ENCODE data around the gene RRAS. TPM values are rescaled to one million over a fixed set of nuclear protein-coding genes. Genes with fewer than 3 reads are reported as not detected.

The RRAS gene
- 6.8 and 9.3 TPM in 2 replicates for total RNA-seq

DNA sequence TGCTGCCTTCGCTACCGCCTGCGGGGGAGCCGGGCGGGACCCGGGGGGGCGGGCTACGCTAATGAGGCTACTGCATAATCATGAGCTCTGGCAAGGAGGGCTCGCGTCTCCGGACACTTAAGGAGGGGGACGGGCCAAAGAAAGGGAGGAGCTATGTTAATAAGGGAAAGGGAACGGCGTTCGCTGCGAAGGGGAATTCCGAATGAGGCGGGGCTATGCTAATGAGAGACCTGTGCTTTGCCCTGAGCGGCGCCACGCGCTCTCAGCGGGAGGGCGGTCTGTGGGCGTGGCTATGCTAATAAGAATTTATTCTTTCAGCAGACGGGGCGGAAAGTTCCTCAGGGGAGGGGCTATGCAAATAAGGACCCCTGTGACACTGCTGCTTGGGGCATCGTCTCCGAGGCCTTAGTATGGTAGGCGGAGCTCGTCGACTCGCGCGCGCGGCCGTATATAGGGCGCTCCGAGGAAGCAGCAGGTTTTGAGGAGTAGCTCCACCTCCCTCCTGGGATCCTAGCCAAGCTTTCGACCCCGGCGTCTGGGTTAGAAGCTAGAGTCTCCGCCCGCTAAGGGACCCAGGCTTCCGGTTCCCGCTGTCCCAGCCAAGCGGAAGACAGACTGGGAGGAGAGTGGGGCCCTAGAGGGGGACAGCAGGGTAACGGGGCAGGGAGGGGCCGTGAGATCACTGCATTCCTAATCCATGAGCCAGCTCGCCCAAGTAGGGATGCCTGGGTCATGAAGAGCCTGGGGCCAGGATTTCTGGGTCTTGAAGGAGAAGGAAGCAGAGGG is at the start of gene RRAS:
Gene RRAS, minus strand, starts transcription at position 31 of the 786 bp plus-strand sequence. CDS start 45 bp downstream, outside the sequence.
- intact Hi-C loops (cut with micrococcal nuclease) = loop anchor here (1.0 to 2.0 kb wide), 5 partner anchors 47 to 210 kb away; partner anchors contain the start of genes ALDH16A1, NOSIP and PTOV1

DNA sequence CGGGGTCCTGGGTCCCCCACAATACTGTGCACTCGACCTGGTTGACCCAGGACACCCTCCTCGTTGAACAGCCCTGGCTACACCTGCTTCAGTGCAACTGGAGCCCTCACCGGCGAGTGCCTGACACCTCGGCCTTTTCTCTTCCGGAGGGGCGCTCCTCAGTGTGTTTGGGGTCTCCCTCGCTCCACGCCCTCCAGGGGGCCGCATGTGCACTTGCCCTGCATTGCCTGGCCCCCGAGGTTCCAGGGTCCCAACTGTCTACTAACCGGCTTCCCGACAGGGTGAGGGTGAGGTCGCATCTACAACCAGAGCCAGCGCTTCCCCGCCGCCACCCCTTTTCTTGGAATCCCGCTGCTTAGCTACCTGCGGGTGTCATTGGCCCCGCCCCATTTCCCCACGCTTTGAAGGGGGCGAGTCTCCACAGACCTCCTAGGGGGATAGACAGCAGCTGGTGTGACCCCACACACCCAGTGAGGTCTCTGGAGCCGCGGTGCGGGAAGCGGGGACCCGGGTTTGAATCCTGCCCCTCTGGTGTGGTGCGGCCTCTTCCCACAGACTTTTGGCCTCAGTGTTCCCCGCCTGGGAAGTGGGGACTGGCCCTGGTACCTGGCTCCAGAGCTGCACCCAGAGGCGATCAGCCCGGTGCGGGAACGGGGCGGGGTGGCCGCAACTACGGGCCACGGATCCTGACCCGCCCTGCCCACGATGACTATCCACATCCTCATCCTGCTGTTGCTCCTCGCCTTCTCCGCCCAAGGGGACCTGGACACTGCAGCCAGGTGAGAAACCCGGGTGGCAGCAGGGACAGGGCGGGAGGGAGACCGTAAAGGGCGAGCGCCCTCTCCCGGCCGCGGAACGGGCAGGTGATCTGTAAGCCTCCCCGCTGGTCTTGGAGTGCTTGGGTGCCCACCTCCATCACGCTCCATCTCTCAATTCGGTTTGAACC is 49.5 kb upstream of the RRAS start, which contains the start of gene ADM5:
Gene ADM5, plus strand, starts transcription at position 462 of the 946 bp plus-strand sequence. Its CDS starts 244 bp downstream, at position 706.
- intact Hi-C loops (cut with micrococcal nuclease) = no loop called here

DNA sequence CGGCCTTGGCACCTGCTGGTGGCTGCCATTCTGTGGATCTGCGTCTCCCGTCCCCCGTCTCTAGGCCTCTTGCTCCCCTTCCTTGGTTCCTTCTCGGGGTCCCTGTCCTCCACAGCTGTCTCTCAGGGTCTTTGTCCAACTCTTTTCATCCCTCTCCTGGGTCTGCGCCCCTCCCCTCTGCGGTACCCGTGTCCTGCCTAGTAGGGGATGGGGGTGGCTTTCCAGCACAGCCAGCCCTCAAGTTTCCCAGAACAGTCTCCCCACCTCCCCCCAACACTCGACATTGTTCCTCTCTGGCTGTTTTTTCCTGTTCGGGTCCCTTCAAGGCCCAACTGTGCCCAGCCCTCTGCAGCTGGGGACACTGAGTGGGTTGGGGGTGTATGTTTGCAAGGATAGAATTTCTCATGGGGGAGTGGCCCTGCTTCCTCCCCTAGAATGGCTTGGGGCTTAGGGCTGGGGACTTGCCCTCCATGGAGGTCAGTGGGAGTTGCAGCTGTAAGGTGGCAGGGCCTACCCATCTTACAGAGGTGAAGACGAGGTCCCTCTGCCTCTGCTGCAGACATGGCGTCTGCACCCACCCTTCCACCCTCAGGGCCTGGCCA is 48.7 kb upstream of the RRAS start:
- intact Hi-C loops (cut with micrococcal nuclease) = no loop called here

DNA sequence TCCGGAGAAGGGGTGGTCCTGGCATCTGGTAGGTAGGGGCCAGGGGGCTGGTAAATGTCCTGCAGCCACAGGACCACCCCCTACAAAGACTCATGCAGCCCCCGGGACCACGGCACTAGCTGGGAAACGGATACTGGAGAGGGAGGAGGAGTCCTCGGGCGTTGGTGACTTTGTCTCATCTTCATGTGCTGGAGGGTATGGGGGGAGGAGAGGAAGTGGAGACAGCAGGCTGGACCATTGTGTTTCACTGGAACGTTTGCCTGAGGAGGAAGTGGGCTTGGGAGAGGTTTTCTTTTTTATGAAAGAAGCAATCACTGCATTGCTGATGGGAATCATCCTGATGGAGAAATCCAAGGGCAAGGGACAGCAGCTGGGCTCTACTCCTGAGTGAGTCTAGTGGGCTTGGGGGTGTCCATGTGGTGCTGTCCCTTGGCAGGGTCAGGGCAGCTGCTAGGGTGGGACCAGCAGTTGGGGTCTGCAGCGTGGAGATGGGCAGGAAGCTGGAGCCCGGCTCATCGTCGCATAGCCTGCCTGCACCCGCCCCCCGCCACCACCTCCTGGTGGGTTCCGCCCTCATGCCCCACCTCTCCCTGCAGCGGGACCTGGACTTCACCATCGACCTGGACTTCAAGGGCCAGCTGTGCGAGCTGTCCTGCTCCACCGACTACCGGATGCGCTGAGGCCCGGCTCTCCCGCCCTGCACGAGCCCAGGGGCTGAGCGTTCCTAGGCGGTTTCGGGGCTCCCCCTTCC is 47.8 kb upstream of the RRAS start:
- intact Hi-C loops (cut with micrococcal nuclease) = no loop called here

DNA sequence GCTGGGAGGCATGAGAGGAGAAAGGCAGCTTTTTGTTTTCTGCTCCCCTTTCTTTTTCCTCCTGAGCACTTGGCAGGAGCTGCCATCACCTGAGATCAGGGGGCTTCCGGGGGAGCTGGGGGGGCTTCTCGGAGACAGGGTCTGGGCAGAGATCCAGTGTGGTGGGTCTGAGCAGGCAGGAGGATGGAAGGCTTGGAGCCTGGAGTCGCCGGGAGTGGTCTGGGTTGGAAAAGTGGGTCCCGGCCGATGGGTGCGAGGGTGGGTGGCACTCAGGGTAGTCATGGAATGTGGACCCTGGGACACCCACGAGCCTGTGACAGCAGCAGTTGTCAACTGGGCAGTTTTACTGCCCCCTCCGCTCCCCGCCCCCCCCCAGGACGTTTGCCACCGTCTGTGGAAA is 47.2 kb upstream of the RRAS start:
- intact Hi-C loops (cut with micrococcal nuclease) = no loop called here

DNA sequence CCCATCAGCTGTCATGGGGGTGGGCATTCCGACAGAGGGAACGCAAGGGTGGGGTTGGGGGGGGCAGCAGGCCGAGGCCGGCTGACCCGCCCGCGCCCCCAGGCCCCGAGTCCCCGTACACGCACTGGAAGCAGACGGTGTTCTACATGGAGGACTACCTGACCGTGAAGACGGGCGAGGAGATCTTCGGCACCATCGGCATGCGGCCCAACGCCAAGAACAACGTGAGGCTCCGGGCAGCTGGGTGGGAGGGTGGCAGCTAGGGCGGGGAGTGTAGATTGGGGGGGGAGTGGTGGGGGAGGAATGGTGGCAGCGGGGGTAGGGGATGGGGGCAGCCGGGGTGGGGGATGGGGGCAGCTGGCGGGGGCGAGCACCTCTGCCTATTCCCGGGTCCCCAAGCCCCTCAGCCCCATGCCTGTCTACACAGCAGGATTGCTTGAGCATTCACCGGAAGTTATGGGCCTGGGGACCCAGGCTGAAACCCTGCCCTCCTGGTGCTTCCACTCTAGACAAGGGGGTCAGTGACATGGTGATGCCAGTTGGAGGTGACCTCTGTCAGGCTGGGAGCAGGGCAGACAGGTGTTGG is 46.7 kb upstream of the RRAS start:
- intact Hi-C loops (cut with micrococcal nuclease) = no loop called here

DNA sequence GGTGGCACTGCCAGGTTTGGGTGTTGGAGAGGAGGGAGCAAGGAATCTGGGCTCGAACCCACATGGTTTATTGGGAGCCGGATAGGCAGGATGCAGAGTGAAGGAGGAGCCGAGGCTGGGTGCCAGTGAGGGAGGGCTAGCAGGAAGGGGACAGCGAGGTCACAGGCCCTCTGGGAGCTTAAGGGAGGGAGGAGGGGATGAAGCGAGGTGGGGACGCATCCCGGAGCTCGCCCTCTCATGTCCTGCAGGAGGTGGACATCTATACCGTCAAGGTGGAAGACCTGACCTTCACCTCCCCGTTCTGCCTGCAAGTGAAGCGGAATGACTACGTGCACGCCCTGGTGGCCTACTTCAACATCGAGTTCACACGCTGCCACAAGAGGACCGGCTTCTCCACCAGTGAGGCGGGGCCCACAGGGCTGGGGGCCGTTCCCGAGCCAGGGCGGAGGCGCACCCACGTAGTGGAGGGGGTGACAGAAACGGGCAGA is 45.9 kb upstream of the RRAS start:
- intact Hi-C loops (cut with micrococcal nuclease) = no loop called here

DNA sequence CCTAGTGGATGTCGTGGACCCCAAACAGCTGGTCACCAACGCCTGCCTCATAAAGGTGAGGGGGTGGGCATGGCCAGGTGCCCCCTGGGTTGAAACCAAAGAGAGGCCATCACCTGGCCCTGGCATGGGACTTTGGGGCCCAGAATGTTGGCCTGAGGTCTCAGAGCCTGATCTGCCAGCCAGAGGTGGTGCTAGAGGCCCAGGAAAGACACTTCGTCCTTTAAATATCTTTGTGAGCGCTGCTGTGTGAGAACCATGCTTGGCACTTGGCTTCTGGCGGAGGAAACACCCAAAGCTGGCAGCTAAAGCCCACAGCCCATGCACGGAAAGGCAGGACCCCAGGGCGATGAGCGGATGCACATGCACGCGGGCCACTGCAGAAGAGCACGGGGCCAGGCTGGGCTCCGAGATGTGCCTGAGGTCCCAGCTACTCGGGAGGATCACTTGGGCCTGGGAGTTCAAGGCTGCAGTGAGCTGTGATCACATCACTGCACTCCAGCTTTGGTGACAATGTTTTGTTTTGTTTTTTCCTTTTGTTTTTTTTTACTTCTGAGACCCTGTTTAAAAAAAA is 45.1 kb upstream of the RRAS start:
- intact Hi-C loops (cut with micrococcal nuclease) = no loop called here

DNA sequence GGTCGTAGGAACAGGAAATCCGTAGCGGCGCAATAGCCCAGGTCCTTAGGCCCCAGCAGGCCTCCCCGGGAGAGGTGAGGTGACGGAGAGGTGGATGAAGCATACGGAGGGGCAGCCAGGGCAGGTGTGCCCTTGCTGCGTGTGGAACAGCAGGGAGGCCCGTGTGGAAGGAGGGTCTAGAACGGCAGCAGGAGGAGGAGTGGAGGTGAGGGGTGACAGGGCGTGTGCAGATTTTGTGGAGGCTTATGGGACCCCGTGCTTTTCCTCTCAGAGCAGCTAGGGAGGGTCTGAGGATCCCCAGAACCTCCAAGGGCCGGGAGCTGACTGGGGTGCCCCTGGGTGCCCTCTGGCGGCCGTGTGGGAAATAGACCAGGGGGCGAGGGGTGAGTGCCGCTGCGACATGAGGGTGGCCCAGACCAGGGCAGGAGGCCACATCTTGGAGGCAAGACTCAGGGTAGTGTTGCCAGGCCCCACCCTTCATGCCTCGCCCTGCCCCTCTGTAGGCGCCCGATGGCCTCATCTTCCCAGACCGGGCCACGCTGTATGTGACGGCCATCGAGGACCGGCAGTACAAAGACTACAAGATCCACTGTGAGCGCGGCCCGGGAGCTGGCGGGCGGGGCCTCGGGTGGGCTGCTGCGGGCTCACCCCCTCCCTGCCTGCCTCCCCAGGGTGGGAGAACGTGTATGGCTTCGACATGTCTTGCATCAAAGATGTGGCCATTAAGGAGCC is 44.5 kb upstream of the RRAS start:
- intact Hi-C loops (cut with micrococcal nuclease) = no loop called here

DNA sequence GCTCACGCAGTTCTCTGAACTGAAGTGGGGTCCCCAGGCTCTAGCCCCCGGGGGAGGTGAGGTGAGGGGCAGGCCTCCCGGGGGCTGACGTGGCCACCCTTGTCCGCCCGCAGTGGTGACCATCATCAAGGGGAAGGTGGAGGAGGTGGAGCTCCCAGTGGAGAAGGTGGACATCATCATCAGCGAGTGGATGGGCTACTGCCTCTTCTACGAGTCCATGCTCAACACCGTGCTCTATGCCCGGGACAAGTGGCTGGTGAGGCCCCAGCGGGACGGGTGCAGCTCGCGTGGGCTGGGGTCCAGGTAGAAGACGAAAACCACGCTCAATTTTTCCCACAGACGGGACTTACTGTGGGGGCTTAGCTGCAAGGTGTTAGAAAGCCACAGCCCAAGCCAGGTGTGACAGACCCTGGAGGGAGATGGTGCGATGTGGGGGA is 43.9 kb upstream of the RRAS start:
- intact Hi-C loops (cut with micrococcal nuclease) = no loop called here

DNA sequence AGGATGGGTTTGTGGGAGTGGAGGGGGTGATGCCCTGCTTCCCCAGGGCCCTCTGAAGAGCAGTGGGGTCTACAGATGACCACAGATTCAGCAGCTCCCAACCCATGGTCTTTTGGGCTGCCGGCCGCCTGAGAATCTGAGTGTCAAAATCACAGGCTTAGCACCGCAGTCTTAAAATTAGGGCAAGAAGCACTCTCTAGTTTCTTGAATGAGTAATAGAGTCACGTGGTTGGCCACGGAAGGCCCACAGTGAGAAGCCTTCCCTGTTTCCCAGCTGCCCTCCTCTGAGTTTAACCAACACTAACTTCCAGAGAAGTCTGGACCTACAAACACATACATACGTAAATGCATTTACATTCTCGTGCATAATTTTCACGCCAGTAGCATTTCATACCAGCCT is 42.3 kb upstream of the RRAS start:
- intact Hi-C loops (cut with micrococcal nuclease) = no loop called here

DNA sequence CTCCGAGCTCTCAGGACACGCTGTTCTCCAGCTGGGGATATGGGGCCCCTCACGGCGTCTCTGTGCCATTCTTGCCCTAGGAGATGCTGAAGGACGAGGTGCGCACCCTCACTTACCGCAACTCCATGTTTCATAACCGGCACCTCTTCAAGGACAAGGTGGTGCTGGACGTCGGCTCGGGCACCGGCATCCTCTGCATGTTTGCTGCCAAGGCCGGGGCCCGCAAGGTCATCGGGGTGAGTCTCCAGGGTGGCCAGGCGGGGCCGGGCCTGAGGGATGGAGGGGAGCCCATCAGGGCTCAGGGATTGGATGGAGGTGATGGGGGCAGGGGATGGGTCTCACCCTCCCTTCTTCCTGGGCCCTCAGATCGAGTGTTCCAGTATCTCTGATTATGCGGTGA is 41.9 kb upstream of the RRAS start:
- intact Hi-C loops (cut with micrococcal nuclease) = no loop called here

DNA sequence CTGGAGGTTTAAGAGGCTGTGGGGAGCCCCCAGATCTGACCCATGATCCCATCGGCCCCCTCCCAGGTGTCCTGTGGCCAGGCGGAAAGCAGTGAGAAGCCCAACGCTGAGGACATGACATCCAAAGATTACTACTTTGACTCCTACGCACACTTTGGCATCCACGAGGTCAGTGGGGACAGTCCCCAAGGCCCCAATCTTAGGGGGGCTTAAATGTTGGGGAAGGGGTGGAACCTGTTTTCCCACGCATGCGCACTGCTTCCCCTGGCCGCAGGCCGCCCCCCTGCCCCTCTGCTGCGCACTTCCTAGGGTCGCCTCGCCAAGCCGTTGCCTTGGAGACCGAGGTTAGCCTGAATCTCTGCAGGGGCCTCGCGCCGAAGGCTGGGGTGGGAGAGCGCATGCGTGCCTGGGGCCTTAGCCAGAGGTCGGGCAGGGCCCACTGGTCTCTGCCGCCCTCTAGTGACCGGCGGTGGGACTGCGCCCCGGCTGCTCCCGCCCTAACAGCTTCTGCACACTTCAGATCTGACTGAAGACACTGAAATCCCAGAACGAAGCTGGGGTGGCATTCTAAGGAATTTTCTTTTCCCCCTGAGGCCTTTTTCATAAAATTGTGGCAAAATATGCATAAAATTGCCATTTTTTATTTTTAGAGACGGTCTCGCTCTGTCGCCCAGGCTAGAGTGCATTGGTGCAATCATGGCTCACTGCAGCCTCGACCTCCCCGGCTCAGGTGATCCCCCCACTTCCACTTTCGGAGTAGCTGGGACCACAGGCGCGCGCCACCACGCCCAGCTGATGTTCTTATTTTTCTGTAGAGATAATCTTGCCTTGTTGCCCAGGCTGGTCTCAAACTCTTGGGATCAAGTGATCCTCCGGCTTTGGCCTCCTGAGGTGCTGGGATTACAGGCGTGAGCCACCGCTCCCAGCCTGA is 40.7 kb upstream of the RRAS start:
- intact Hi-C loops (cut with micrococcal nuclease) = no loop called here

DNA sequence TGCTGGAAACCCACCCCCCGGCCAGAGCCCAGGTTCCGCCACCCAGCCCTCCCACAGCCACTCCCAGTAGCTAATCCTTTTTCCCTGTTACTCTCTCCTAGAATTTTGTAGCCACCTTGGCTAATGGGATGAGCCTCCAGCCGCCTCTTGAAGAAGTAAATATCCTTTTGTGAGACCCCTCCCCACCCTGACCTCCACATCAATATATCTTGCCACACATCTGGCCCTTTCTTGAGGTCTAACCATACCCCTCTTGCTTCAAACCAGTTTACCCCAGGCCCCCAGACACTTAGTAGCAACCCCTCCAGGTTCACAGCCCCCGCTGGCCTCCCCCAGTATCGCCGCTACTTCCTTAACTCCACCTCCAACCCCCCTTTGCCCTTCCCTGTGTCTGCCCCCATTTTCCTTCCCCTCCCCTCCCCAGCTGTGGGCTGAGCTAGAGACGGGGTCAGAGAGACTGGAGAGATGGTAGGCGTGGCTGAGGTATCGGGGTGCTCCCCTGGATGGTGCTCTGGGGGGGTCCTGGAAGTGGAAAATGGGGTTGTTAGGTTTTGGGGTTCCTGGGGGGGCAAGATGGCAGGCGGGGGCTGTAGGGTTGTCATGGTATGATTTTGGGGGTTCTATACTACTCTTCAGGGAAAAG is 39.9 kb upstream of the RRAS start:
- intact Hi-C loops (cut with micrococcal nuclease) = no loop called here

DNA sequence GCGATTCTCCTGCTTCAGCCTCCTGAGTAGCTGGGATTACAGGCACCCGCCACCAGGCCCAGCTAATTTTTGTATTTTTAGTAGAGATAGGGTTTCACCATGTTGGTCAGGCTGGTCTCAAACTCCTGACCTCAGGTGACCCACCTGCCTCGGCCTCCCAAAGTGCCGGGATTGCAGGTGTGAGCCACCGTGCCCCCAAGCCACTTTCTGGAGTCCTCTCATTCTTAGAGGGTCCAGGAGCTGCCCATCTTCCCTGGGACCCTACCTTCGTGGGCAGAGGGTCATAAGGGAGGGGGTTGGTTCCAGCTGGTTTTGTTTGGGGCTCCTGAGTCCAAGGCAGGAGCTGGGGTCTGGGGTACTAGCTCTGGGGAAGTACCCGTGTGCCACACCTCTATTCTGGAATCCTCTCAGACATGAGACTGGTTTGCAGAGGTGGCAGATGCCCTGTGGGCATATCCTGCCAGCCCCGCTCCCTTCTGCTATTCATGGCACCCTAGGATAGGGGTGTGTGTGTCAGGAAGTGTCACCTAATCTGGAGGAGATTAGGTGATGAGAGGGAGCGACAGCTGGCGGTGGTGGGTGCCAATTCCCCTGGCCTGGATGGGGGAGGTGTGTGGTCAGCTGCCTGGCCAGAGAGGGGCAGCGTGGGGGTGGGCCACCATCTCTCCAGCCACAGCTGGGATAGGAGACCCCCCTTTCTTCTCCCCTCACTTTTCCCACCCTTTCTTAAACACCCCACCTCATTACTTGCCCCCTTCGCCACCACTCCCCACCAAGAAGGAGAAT is 39.2 kb upstream of the RRAS start:
- intact Hi-C loops (cut with micrococcal nuclease) = no loop called here

DNA sequence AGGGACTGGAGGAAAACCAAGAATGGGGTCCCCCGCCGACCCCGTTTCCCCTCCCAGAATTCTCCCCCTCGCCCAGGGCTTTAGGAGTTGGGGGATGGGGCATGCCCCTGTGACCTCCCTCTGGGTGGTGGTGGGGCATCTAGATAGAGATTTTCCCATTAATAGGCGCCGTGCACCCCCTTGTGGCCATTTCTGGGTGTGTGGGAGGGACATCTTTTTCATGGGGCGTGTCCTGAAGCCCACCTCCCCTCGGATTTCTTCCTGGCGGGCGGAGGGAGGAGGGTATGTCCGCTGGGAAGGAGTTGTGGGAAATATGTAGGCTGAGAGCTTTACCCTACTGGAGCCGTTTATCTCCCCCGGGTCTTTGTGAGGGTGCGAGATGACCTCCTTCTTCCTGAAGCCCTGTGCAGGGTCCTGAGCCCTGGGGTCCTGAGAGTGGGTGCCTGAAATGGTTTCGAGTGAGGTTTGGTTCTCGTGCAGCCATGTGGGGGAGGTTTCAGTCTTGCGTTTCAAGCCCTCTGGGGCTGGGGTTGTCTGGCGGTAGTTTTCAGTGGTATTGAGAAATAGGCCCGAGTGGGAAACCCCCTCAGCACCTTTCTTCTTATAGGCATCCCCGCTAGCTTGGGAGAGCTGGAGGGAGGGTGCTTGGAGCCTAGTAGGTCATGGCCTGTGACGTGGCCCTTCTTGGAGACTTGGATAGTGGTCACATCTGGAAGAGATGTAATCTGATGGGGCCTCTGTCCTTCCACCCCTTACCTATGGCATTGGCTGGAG is 38.1 kb upstream of the RRAS start:
- intact Hi-C loops (cut with micrococcal nuclease) = loop anchor here (2.0 kb wide), 2 partner anchors 89 to 181 kb away; partner anchors contain the start of genes AP2A1 and RPS11

All from T-helper 2 cell treated with Interferon-gamma antibody and Interleukin-4, amounts not matched to agents 100 ng/mL and 5 ng/mL, for 36 hours (primary cell).